Fibroblast of skin of back (primary cell): ENCODE data around the gene ZNF385B.

Experiments
- DNase-seq: peaks from one replicate; pipeline ENCODE4 v3.0.0-alpha.2; 2013

ZNF385B gene

GRCh38 chr2:179543361-179543901 is 318.0 kb downstream of the ZNF385B start:
- peak; percentile 57 for DNase-seq

GRCh38 chr2:179541586-179541985 is 319.8 kb downstream of the ZNF385B start:
- DNase-seq = no peak

- no peak for DNase-seq
These were observed 322.3 kb downstream of the ZNF385B start for GRCh38 chr2:179539124-179539511.

GRCh38 chr2:179538406-179539123 is 322.8 kb downstream of the ZNF385B start:
- DNase-seq = peak; percentile 59

GRCh38 chr2:179536185-179536584 is 325.2 kb downstream of the ZNF385B start:
- DNase-seq = peak; percentile 30

GRCh38 chr2:179533875-179534274 is 327.5 kb downstream of the ZNF385B start:
- DNase-seq = no peak

- no peak for DNase-seq
These were observed 328.5 kb downstream of the ZNF385B start for GRCh38 chr2:179532863-179533278.

GRCh38 chr2:179528576-179529069 is 332.8 kb downstream of the ZNF385B start:
- DNase-seq = no peak

GRCh38 chr2:179525340-179525739 is 336.1 kb downstream of the ZNF385B start:
- no peak for DNase-seq

- peak; percentile 2 for DNase-seq
These were observed 336.5 kb downstream of the ZNF385B start for GRCh38 chr2:179524809-179525339.

GRCh38 chr2:179521944-179522343 is 339.5 kb downstream of the ZNF385B start:
- DNase-seq = no peak

GRCh38 chr2:179518830-179519229 is 342.6 kb downstream of the ZNF385B start:
- no peak for DNase-seq

- peak; percentile 2 for DNase-seq
These were observed 348.2 kb downstream of the ZNF385B start for GRCh38 chr2:179513181-179513580.

- DNase-seq = no peak
These were observed 349.0 kb downstream of the ZNF385B start for GRCh38 chr2:179512281-179513035.

- DNase-seq = no peak
These were observed 350.2 kb downstream of the ZNF385B start for GRCh38 chr2:179511105-179511789.

- no peak for DNase-seq
These were observed 366.1 kb downstream of the ZNF385B start for GRCh38 chr2:179495315-179495714.

GRCh38 chr2:179488563-179488962 is 372.8 kb downstream of the ZNF385B start:
- no peak for DNase-seq

- DNase-seq = no peak
These were observed 374.2 kb downstream of the ZNF385B start for GRCh38 chr2:179487010-179487731.

- no peak for DNase-seq
These were observed 378.3 kb downstream of the ZNF385B start for GRCh38 chr2:179483131-179483530.

- peak; percentile 35 for DNase-seq
These were observed 381.5 kb downstream of the ZNF385B start for GRCh38 chr2:179479947-179480346.

- no peak for DNase-seq
These were observed 382.6 kb downstream of the ZNF385B start for GRCh38 chr2:179478771-179479170.

- no peak for DNase-seq
These were observed 390.4 kb downstream of the ZNF385B start for GRCh38 chr2:179470992-179471391.
